ENCODE results near the gene CAMK1G. TPM values are rescaled to one million over a fixed set of nuclear protein-coding genes. Genes with fewer than 3 reads are reported as not detected.

The CAMK1G gene
- total RNA-seq, 1 donor from 2014 or later, result not detected

GRCh38 chr1:209657140-209657879 lies 73.8 kb downstream of the CAMK1G start:
- Mint-ChIP-seq H3K4me3 (ENCODE audit: unreplicated experiment) (no peak overlapping the region), H3K27ac (ENCODE audit: unreplicated experiment) (no peak overlapping the region), H3K4me1 (ENCODE audit: unreplicated experiment) (peaks cover 21% of the 10 kb centered on the region), H3K36me3 (ENCODE audit: low read depth, unreplicated experiment) (no peaks in the 10 kb centered on the region), H3K27me3 (ENCODE audit: unreplicated experiment) (peaks cover 11% of the 10 kb centered on the region), H3K9me3 (ENCODE audit: unreplicated experiment) (no peaks in the 10 kb centered on the region)
- no peak for DNase-seq (ENCODE audit: low spot score)
- no peak for TF ChIP-seq CTCF (IDR thresholded peaks at IDR 0.05; ENCODE audit: unreplicated experiment)

- Mint-ChIP-seq H3K27ac (ENCODE audit: unreplicated experiment) (no peak overlapping the region), H3K4me1 (ENCODE audit: unreplicated experiment) (peaks cover 21% of the 10 kb centered on the region), H3K9me3 (ENCODE audit: unreplicated experiment) (no peaks in the 10 kb centered on the region)
Measured at GRCh38 chr1:209657918-209658317, 74.4 kb downstream of the CAMK1G start.

GRCh38 chr1:209659909-209660308 lies 76.4 kb downstream of the CAMK1G start:
- TF ChIP-seq CTCF (IDR thresholded peaks at IDR 0.05; ENCODE audit: unreplicated experiment), result no peak
- Mint-ChIP-seq H3K4me1 (ENCODE audit: unreplicated experiment) (peaks cover 21% of the 10 kb centered on the region), H3K27ac (ENCODE audit: unreplicated experiment) (no peak overlapping the region), H3K4me3 (ENCODE audit: unreplicated experiment) (no peak overlapping the region), H3K27me3 (ENCODE audit: unreplicated experiment) (peaks cover 9% of the 10 kb centered on the region), H3K9me3 (ENCODE audit: unreplicated experiment) (no peaks in the 10 kb centered on the region), H3K36me3 (ENCODE audit: low read depth, unreplicated experiment) (no peaks in the 10 kb centered on the region)
- DNase-seq (ENCODE audit: low spot score), result no peak

More at GRCh38 chr1:209657918-209658317, 74.4 kb downstream of the CAMK1G start:
- DNase-seq (ENCODE audit: low spot score), result no peak
- Mint-ChIP-seq H3K36me3 (ENCODE audit: low read depth, unreplicated experiment) (no peaks in the 10 kb centered on the region), H3K4me3 (ENCODE audit: unreplicated experiment) (no peak overlapping the region), H3K27me3 (ENCODE audit: unreplicated experiment) (peaks cover 9% of the 10 kb centered on the region)
- no peak for TF ChIP-seq CTCF (IDR thresholded peaks at IDR 0.05; ENCODE audit: unreplicated experiment)

- Mint-ChIP-seq H3K36me3 (ENCODE audit: low read depth, unreplicated experiment) (no peaks in the 10 kb centered on the region), H3K4me1 (ENCODE audit: unreplicated experiment) (peaks cover 21% of the 10 kb centered on the region), H3K4me3 (ENCODE audit: unreplicated experiment) (no peak overlapping the region), H3K27ac (ENCODE audit: unreplicated experiment) (no peak overlapping the region), H3K9me3 (ENCODE audit: unreplicated experiment) (no peaks in the 10 kb centered on the region), H3K27me3 (ENCODE audit: unreplicated experiment) (peaks cover 10% of the 10 kb centered on the region)
- DNase-seq (ENCODE audit: low spot score), result no peak
- no peak for TF ChIP-seq CTCF (IDR thresholded peaks at IDR 0.05; ENCODE audit: unreplicated experiment)
Measured at GRCh38 chr1:209661071-209661470, 77.6 kb downstream of the CAMK1G start.

GRCh38 chr1:209662879-209663327 lies 79.4 kb downstream of the CAMK1G start:
- H3K4me3 Mint-ChIP-seq (ENCODE audit: unreplicated experiment), result no peak overlapping the region
- H3K4me1 Mint-ChIP-seq (ENCODE audit: unreplicated experiment), result peaks cover 21% of the 10 kb centered on the region
- DNase-seq (ENCODE audit: low spot score), result no peak
- no peaks in the 10 kb centered on the region for H3K9me3 Mint-ChIP-seq (ENCODE audit: unreplicated experiment)
- no peak overlapping the region for H3K27ac Mint-ChIP-seq (ENCODE audit: unreplicated experiment)
- H3K36me3 Mint-ChIP-seq (ENCODE audit: low read depth, unreplicated experiment), result no peaks in the 10 kb centered on the region
- no peak for TF ChIP-seq CTCF (IDR thresholded peaks at IDR 0.05; ENCODE audit: unreplicated experiment)
- peaks cover 2% of the 10 kb centered on the region for H3K27me3 Mint-ChIP-seq (ENCODE audit: unreplicated experiment)
